OCI-LY7 (cell line): Measurements from ENCODE around the gene FTO. TPM values are rescaled to one million over a fixed set of nuclear protein-coding genes. Genes with fewer than 3 reads are reported as not detected.

ENCODE experiments used
- BruUV-seq: library from RNA; stranded (reverse); fragments of 400-500 nt; replicated peaks from 2 replicates; lab custom pipeline; 2021; lab: Mats Ljungman, UMichigan
- CTCF ChIA-PET: fragments of 300-600 bp; sonication (Branson Sonifier 250); formaldehyde crosslinking; loops from one replicate; lab custom pipeline; 2022; ENCODE audit warnings: antibody characterized with exemption; ENCODE audit not compliant: unreplicated experiment; lab: Charles Lee
- POLR2A ChIA-PET: fragments of 300-600 bp; sonication (Branson Sonifier 250); formaldehyde crosslinking; loops from one replicate; lab custom pipeline; 2022; ENCODE audit warnings: antibody characterized with exemption; lab: Charles Lee
- DNase-seq: peaks from one replicate; pipeline ENCODE4 v3.0.0-alpha.2; 2015; ENCODE audit warnings: low spot score
- H2AFZ ChIP-seq: fragments of 200-600 bp; sonication (generic), shearing (Covaris generic); 2 replicates; pipeline ENCODE4 v1.6.1; 2014; ENCODE audit warnings: mild to moderate bottlenecking, antibody characterized with exemption, low read length, moderate library complexity
- H3K27ac ChIP-seq: fragments of 200-600 bp; sonication (generic); 2 replicates; pipeline ENCODE4 v1.5.1; 2014; ENCODE audit warnings: mixed run types, low read depth, mild to moderate bottlenecking, moderate library complexity, low read length, inconsistent platforms; ENCODE audit not compliant: poor library complexity, severe bottlenecking
- H3K36me3 ChIP-seq: fragments of 200-600 bp; sonication (generic); 2 replicates; pipeline ENCODE4 v1.6.1; 2014; ENCODE audit warnings: mild to moderate bottlenecking, antibody characterized with exemption, low read length, moderate library complexity, mixed read lengths; ENCODE audit not compliant: insufficient read depth
- H3K4me1 ChIP-seq: fragments of 200-600 bp; sonication (generic); 2 replicates; pipeline ENCODE4 v1.5.1; 2014; ENCODE audit warnings: mild to moderate bottlenecking, low read length; ENCODE audit not compliant: insufficient read depth, poor library complexity, severe bottlenecking
- H3K4me2 ChIP-seq: fragments of 200-600 bp; sonication (generic); 2 replicates; pipeline ENCODE4 v1.6.1; 2014; ENCODE audit warnings: mild to moderate bottlenecking, low read length
- H3K4me3 ChIP-seq: fragments of 200-600 bp; sonication (generic); 2 replicates; pipeline ENCODE4 v1.5.1; 2014; ENCODE audit warnings: mild to moderate bottlenecking, low read depth, low read length; ENCODE audit not compliant: poor library complexity, severe bottlenecking
- H3K79me2 ChIP-seq: fragments of 200-600 bp; sonication (generic); 2 replicates; pipeline ENCODE4 v1.6.1; 2016; ENCODE audit warnings: low read depth, mild to moderate bottlenecking, low read length, moderate library complexity, mixed read lengths; ENCODE audit not compliant: insufficient read depth
- H3K9me2 ChIP-seq: fragments of 200-600 bp; sonication (generic); 2 replicates; pipeline ENCODE4 v1.6.1; 2016; ENCODE audit warnings: mild to moderate bottlenecking, low read length, mixed read lengths; ENCODE audit not compliant: insufficient read depth
- H3K9me3 ChIP-seq: fragments of 200-600 bp; sonication (generic); 2 replicates; pipeline ENCODE4 v1.6.1; 2014; ENCODE audit warnings: mild to moderate bottlenecking, mixed run types, low read length, mixed read lengths
- H4K20me1 ChIP-seq: fragments of 200-600 bp; sonication (generic); 2 replicates; pipeline ENCODE4 v1.6.1; 2014; ENCODE audit warnings: mild to moderate bottlenecking, antibody characterized with exemption, low read length, moderate library complexity, mixed read lengths; ENCODE audit not compliant: insufficient read depth
- CTCF ChIP-seq: fragments of 200-600 bp; sonication (generic); conservative IDR thresholded peaks from 2 replicates; pipeline ENCODE4 v1.5.1; 2014; ENCODE audit warnings: mild to moderate bottlenecking, antibody characterized with exemption, low read length, moderate library complexity, mixed read lengths
- EZH2phosphoT487 ChIP-seq: fragments of 200-600 bp; sonication (generic); IDR thresholded peaks from 2 replicates; pipeline ENCODE4 v1.6.1; 2018; ENCODE audit warnings: low read depth, borderline replicate concordance, mild to moderate bottlenecking, mixed run types, antibody characterized with exemption, low read length, moderate library complexity, mixed read lengths
- intact Hi-C: fragments of 100-400 bp; cut with micrococcal nuclease; formaldehyde crosslinking; loops from one replicate; pipeline ENCODE4 v1.10.0; 2022; ENCODE audit not compliant: unreplicated experiment
- total RNA-seq, 2 experiments: library from RNA; depleted of rRNA in 1 of 2; stranded (reverse); fragments of >200 nt in 1 of 2; shearing (Covaris generic) in 1 of 2; gene quantifications; 2 replicates each; pipeline ENCODE4 v1.2.3, GENCODE V29; 2014 to 2022

Gene FTO
- total RNA-seq, 2 experiments from 2014 or later, result 57.1 to 68.0 TPM

GRCh38 chr16:53968454-53968853 is 264.5 kb downstream of the FTO start:
- DNase-seq, result no peak
- no peaks in the 10 kb centered on the region for H3K9me2 ChIP-seq
- H3K4me2 ChIP-seq, result no peak overlapping the region
- BruUV-seq, result no TSS peak
- no peak for TF ChIP-seq EZH2phosphoT487
- no peak for TF ChIP-seq CTCF
- intact Hi-C loops, result no loop called here
- H3K79me2 ChIP-seq, result no peaks in the 10 kb centered on the region
- no peaks in the 10 kb centered on the region for H4K20me1 ChIP-seq
- no peak overlapping the region for H3K27ac ChIP-seq
- POLR2A ChIA-PET, result no interaction called here
- CTCF ChIA-PET, result no interaction called here
- H3K9me3 ChIP-seq, result no peaks in the 10 kb centered on the region
- no peaks in the 10 kb centered on the region for H3K36me3 ChIP-seq
- H3K4me1 ChIP-seq, result no peaks in the 10 kb centered on the region
- H3K4me3 ChIP-seq, result no peak overlapping the region
- H2AFZ ChIP-seq, result no peak overlapping the region

- BruUV-seq, result no TSS peak
- ChIA-PET POLR2A (no interaction called here), CTCF (no interaction called here)
- no peak overlapping the region for H3K27ac ChIP-seq
- no peaks in the 10 kb centered on the region for H3K9me3 ChIP-seq
- intact Hi-C loops, result no loop called here
- H3K9me2 ChIP-seq, result no peaks in the 10 kb centered on the region
- no peak overlapping the region for H2AFZ ChIP-seq
- no peak for TF ChIP-seq EZH2phosphoT487
- TF ChIP-seq CTCF, result no peak
- no peaks in the 10 kb centered on the region for H4K20me1 ChIP-seq
- no peaks in the 10 kb centered on the region for H3K79me2 ChIP-seq
- DNase-seq, result no peak
- H3K4me1 ChIP-seq, result no peaks in the 10 kb centered on the region
- H3K4me2 ChIP-seq, result no peak overlapping the region
- no peak overlapping the region for H3K4me3 ChIP-seq
- no peaks in the 10 kb centered on the region for H3K36me3 ChIP-seq
Measured at GRCh38 chr16:53968896-53969295, 264.9 kb downstream of the FTO start.

GRCh38 chr16:53971616-53972015 is 267.7 kb downstream of the FTO start:
- Histone ChIP-seq H3K36me3 (no peaks in the 10 kb centered on the region), H4K20me1 (no peaks in the 10 kb centered on the region), H3K9me3 (no peaks in the 10 kb centered on the region), H2AFZ (no peak overlapping the region), H3K79me2 (no peaks in the 10 kb centered on the region), H3K4me3 (no peak overlapping the region), H3K27ac (no peak overlapping the region), H3K9me2 (no peaks in the 10 kb centered on the region), H3K4me1 (no peaks in the 10 kb centered on the region), H3K4me2 (no peak overlapping the region)
- BruUV-seq, result no TSS peak
- ChIA-PET POLR2A (no interaction called here), CTCF (no interaction called here)
- TF ChIP-seq EZH2phosphoT487, result no peak
- TF ChIP-seq CTCF, result no peak
- intact Hi-C loops, result no loop called here
- DNase-seq, result no peak
